DOHH2 (cell line): ENCODE measurements around the gene TNPO2.

Experiments
- CTCF ChIP-seq: fragments of 200-600 bp; sonication (generic); IDR thresholded peaks from one replicate; pipeline ENCODE4 v1.5.1; 2014; ENCODE audit warnings: antibody characterized with exemption, mild to moderate bottlenecking, low read depth, low read length; ENCODE audit not compliant: poor library complexity, severe bottlenecking
- EZH2phosphoT487 ChIP-seq: fragments of 200-600 bp; sonication (generic); IDR thresholded peaks from 2 replicates; pipeline ENCODE4 v1.6.1; 2017; ENCODE audit warnings: borderline replicate concordance, mild to moderate bottlenecking, antibody characterized with exemption, low read length, moderate library complexity, mixed read lengths

DNA sequence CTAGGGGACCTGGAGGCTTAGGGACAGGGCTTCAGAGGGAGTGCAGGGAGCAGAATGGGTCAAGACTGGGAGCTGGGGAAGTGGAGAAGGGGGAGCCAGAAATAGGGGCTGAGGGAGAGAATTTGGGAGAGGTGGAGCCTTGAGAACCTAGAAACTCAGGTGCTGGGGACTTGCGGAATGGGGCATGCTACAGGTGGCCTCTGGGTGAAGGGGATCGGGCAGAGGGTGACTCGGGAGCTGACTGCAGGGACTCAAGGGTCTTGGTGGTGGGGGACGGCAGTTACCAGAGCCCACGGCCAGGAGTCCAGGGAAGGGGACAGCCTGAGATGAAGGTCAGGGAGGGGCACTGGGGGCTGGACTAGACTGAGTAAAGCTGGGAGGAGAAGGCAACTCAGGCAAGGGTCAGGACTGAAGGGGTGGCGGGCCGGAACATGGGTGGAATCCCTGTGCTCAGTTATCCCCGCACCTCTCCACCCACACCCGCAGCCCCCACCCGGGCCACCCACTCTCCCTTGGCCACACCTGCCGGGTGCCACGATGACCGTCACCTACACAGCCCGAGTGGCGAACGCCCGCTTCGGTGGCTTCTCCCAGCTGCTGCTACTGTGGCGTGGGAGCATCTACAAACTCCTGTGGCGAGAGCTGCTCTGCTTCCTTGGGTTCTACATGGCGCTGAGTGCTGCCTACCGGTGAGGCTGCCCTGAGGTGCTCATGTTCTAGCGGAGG, 28.5 kb upstream of the TNPO2 start:
- TF ChIP-seq CTCF (no peak), EZH2phosphoT487 (no peak)
